DMS 273 (cell line): ENCODE results near the gene MAPKAPK2.
A peak's percentile ranks its signal among the peaks of the same experiment; 100 is the strongest.

Experiments used
- DNase-seq: peaks from one replicate; lab custom pipeline; 2025; ENCODE audit not compliant: unreplicated experiment; lab: John Stamatoyannopoulos, UW

Gene MAPKAPK2

DNA sequence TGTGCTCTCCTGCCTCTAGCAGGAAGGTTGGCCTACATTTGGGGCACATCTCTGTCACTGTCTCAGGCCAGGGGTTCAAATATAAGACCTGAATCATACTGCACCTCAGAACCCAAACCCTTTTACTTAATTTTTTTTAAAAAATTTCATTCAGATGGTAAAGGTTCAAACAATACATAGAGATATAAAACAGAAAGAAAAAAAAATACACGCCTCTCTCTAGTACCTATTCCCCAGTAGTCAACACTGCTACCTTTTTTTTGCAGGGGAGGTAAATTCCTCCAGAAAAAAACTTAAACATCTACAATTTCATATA lies 32.9 kb downstream of the MAPKAPK2 start:
- DNase-seq, result no peak

DNA sequence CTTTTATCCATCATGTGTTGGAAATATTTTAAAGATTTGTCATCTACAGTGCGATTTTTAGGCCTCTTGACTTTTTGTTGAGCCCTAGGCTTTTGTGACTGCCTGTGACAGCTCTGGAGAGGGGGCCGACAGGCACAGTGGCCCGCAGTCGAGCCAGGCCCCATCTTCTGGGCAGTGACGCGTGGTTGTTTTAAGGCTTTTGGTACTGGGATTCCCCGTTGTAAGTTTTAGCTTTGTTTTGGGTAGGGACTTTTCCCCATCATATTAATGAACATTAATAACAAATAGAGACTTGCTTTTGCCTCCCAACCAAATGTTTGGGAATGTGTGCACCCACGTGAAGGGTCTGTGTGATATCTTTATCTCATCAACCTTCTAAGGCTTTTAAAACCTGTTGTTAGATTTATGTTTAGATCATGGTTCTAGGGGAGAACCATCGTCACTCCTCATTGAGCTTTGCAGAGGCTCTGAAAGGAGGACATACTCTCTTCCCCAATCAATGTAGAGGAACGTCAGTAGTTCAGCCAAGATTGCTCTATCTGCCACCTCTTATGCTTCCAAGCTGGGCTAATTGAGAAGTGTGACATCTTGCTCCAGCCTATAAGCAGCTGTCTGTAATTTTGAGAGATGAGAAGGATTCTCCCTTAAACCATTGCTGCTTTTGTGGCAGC lies 34.6 kb downstream of the MAPKAPK2 start:
- DNase-seq, result no peak

- no peak for DNase-seq
Observed at GRCh38 chr1:206721454-206721853, 36.7 kb downstream of the MAPKAPK2 start.

GRCh38 chr1:206722751-206723461 lies 38.2 kb downstream of the MAPKAPK2 start:
- peak; percentile 25 for DNase-seq

DNA sequence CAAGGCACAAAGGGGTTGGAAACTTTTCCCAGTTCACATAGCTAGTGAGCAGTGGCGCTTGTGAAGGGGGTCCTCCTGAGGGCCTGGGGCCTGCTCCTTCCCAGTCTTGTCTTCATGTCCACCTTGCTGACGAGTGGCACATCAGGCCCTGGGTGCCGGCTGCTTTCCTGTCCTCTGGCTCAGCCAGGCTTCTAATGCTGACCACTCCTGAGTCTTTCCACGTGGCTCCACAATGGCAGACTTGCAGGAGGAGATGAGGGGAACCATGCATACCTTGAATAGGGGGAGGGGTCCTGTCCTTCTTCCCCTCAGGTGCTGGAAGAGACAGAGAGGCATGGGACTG lies 38.7 kb downstream of the MAPKAPK2 start:
- DNase-seq, result no peak

- no peak for DNase-seq
Observed at GRCh38 chr1:206723805-206724472, 39.2 kb downstream of the MAPKAPK2 start.

- peak; percentile 71 for DNase-seq
Observed at GRCh38 chr1:206725109-206725963, 40.6 kb downstream of the MAPKAPK2 start.

GRCh38 chr1:206727981-206728696 lies 43.4 kb downstream of the MAPKAPK2 start:
- peak; percentile 67 for DNase-seq

DNA sequence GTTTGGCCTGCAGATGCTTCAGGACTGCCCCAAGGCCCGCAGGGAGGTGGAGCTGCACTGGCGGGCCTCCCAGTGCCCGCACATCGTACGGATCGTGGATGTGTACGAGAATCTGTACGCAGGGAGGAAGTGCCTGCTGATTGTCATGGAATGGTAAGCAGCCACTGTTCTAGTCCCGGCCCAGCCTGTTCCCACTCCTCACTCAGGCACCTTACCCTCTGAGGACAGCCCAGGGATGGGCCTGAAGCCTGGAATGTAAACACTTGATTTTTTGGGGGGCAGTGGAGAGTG lies 43.9 kb downstream of the MAPKAPK2 start:
- no peak for DNase-seq

GRCh38 chr1:206729050-206729449 lies 44.3 kb downstream of the MAPKAPK2 start:
- DNase-seq, result no peak

GRCh38 chr1:206729507-206729906 lies 44.8 kb downstream of the MAPKAPK2 start:
- DNase-seq, result no peak

- no peak for DNase-seq
Observed at GRCh38 chr1:206732508-206732907, 47.8 kb downstream of the MAPKAPK2 start.

- DNase-seq, result no peak
Observed at GRCh38 chr1:206732992-206733391, 48.3 kb downstream of the MAPKAPK2 start.

GRCh38 chr1:206734499-206735142 lies 49.9 kb downstream of the MAPKAPK2 start:
- DNase-seq, result peak; percentile 73

DNA sequence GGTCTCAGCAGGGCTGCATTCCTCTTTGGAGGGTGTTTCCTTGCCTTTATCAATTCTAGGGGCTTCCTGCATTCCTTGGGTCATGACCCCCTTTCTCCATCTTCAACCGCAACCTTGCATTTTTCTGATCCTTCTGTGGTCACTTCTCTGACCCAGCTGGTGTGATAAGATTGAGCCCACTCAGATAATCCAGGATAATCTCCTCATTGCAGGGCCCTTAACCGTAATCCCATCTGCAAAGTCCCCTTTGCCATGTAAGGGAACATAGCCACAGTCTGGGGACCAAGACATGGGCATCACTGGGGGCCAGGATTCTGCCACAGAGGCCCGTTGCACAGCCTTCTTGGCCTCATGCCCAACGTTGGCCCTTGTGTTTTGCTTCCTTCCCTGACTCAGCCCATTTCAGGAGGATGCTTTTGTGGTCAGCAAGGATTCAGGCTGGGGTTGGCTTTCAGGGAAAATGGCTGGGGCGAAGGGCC lies 50.9 kb downstream of the MAPKAPK2 start:
- no peak for DNase-seq

DNA sequence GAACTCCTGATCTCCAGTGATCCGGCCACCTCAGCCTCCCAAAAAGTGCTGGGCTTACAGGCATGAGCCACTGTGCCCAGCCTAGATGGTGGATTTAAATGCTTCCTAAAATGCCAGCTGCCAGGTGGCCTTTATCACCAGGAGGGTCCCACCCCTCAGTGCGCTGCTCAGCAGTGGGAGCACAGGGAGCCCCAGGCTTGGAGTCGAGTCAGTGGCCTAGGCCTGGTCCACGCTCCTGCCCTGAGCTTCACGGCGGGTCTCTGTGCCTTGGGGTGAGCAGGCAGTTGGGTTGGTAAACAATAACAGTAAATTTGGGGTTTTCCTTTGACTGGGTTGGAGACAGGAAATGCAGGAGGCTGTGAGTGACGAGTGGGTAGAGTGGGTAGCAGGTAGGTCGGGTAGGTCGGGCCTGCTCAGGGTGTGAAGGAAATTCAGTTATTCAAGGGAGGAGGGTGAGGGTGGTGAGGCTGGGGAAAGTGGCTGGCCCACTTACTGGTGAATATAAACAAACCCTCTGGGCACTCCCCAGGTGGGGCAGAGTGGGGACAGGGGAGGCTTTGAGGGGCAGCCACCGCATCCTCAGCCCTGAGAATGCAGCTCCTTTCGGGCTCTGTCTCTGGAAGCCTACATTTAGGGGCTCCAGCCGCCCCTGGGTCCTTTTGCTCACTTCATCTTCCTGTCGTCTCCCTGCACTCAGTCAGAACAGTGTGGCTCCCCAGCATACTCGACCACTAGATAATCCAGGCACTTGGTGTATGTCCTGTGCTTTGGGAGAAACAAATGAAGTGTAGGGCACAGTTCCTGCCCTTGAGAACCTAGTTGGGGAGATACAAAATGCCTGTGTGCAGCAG lies 52.4 kb downstream of the MAPKAPK2 start:
- DNase-seq, result no peak

- no peak for DNase-seq
Observed at GRCh38 chr1:206737729-206738201, 53.1 kb downstream of the MAPKAPK2 start.

- DNase-seq, result peak; percentile 81
Observed at GRCh38 chr1:206738370-206739366, 54.0 kb downstream of the MAPKAPK2 start.
